Stimulated activated CD4-positive, alpha-beta T cell treated with anti-CD3 and anti-CD28 coated beads, Interleukin-4, amount 100 ng/mL, for 24 hours (primary cell): ENCODE results near the gene GRID2.
"Not testable (repeated sequence)": the region's sequence is repeated elsewhere in the genome, so short reads cannot be mapped to it uniquely, and the experiment has no call there.

Experiments
- DNase-seq: peaks from one replicate; pipeline ENCODE4 v3.0.0-alpha.2; 2020

Gene GRID2

GRCh38 chr4:93633721-93634120, 1330.0 kb downstream of the GRID2 start:
- DNase-seq = no peak

DNA sequence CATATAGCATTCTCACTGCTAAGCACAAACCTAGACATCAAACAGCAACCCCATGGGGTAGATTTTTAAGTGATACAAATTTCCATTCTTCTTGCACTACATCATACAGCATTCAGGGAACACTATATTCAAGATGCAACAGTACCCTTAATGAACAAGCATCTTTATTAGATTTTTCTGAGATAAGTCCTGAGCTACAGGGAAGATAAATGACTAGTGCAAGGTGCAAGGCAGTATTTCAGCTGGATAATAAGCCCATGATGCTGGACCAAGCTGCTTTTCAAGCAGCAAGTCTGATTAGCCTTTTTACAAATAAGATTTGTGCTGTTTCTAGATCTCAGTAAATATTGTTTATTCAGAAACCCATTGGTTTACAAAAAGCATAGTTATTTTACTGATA, 1332.2 kb downstream of the GRID2 start:
- DNase-seq = no peak

- no peak for DNase-seq
Measured at GRCh38 chr4:93645120-93645519, 1341.4 kb downstream of the GRID2 start.

- DNase-seq = no peak
Measured at GRCh38 chr4:93646233-93646930, 1342.6 kb downstream of the GRID2 start.

GRCh38 chr4:93648258-93648657, 1344.5 kb downstream of the GRID2 start:
- no peak for DNase-seq

- no peak for DNase-seq
Measured at GRCh38 chr4:93649828-93650227, 1346.1 kb downstream of the GRID2 start.

GRCh38 chr4:93654211-93654610, 1350.4 kb downstream of the GRID2 start:
- no peak for DNase-seq

DNA sequence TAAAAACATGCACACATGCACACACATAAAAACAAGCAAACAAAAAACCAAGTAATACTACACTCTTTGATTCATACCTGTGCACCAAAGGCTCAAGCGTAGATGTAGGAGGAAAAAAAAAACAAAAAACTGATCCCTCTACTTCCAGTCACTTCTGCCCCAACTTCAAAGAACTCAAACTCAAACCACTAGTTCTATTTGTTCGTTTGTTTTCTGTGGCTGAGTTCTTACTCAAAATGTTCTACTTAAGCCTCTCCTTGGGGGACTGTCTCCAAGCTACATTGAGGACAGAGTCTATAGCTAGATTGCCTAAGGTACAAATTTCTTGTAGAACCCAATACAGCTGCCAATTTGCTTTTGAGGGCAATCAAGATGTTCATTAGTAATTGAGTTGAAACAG, 1353.8 kb downstream of the GRID2 start:
- DNase-seq = no peak

GRCh38 chr4:93658443-93658842, 1354.7 kb downstream of the GRID2 start:
- no peak for DNase-seq

GRCh38 chr4:93659629-93660028, 1355.9 kb downstream of the GRID2 start:
- DNase-seq = no peak

GRCh38 chr4:93660036-93660435, 1356.3 kb downstream of the GRID2 start:
- no peak for DNase-seq

GRCh38 chr4:93670434-93670833, 1366.7 kb downstream of the GRID2 start:
- DNase-seq = no peak

GRCh38 chr4:93671093-93671492, 1367.3 kb downstream of the GRID2 start:
- DNase-seq = no peak

DNA sequence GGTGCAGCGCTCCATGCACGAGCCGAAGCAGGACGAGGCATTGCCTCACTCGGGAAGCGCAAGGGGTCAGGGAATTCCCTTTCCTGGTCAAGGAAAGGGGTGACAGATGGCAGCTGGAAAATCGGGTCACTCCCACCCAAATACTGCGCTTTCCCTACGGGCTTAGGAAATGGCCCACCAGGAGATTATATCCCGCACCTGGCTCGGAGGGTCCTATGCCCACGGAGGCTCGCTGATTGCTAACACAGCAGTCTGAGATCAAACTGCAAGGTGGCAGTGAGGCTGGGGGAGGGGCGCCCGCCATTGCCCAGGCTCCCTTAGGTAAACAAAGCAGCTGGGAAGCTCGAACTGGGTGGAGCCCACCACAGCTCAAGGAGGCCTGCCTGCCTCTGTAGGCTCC, 1373.2 kb downstream of the GRID2 start:
- DNase-seq = not testable (repeated sequence)

- no peak for DNase-seq
Measured at GRCh38 chr4:93684571-93684970, 1380.8 kb downstream of the GRID2 start.

GRCh38 chr4:93687304-93687703, 1383.5 kb downstream of the GRID2 start:
- DNase-seq = no peak

- no peak for DNase-seq
Measured at GRCh38 chr4:93688978-93689377, 1385.2 kb downstream of the GRID2 start.

DNA sequence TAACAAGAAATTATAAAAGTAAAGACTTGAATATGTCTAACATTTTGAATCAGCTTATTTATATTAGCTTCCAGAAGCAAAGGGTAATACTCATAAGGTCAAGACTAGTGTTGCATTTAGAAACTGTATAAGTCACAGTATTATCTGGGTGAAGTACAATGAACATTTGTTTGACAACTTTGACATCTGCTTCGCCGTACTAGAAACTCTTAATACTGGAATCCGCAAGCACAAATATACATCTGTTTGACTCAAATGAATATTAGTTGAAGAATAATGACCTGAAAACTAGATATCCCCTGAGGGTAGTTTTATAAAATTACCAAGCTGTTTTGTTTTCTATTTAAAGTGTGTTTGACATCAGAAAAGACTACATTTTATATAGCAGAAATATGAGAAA, 1389.4 kb downstream of the GRID2 start:
- no peak for DNase-seq

DNA sequence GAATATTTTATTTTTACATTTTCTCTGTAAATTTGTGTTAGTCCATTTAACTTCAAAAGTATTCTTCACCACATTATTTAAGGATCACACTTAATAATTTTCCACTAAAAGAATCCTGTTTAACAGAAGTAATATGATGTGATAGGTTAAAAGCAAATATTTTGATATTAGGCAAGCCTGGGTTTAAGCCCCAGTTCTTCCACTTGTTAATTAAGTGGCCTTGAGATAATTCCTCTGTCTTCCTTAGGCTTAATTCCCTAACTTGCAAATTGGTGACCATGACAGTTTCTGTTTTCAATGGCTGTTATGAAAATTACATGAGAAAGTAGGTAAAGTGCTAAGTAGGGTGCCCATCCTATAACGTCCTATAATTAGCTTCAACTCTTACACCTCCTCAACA, 1394.9 kb downstream of the GRID2 start:
- DNase-seq = no peak

GRCh38 chr4:93700571-93700970, 1396.8 kb downstream of the GRID2 start:
- DNase-seq = no peak

GRCh38 chr4:93710101-93710846, 1406.5 kb downstream of the GRID2 start:
- DNase-seq = no peak

- no peak for DNase-seq
Measured at GRCh38 chr4:93710847-93711430, 1407.2 kb downstream of the GRID2 start.

DNA sequence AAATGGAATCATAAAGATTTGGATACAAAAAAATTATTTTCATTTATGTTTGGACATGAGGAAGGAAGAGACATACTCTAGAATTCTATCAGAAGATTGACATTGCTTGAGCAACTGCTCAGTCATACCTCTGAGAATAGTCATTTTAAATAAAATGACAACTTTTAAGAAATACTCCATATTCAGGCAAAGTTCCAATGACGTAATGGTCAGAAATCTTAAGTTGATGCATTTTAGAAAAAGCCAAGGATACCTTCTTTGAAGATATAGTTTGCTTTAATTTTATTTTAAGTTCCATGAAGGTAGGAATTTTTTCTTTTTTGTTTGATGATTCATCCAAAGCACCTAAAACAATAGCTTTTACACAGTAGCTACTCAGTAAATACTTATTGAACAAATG, 1414.5 kb downstream of the GRID2 start:
- no peak for DNase-seq

- DNase-seq = no peak
Measured at GRCh38 chr4:93719552-93719951, 1415.8 kb downstream of the GRID2 start.
